GM12878 (cell line): Measurements from ENCODE around the gene BTBD6. TPM values are rescaled to one million over a fixed set of nuclear protein-coding genes. Genes with fewer than 3 reads are reported as not detected.

Source experiments
- ATAC-seq: fragments of 200-7000 bp; cut with Tn5 transposase; 3 replicates; pipeline ENCODE4 v1.9.1; 2020; ENCODE audit warnings: mild to moderate bottlenecking, moderate library complexity
- BruUV-seq: library from RNA; stranded (reverse); fragments of 400-500 nt; replicated peaks from 2 replicates; lab custom pipeline; 2021; lab: Mats Ljungman, UMichigan
- CTCF ChIA-PET: fragments of 300-600 bp; sonication (Branson Sonifier 250); formaldehyde crosslinking; extraction: SDS; loops from one replicate; lab custom pipeline; 2021; ENCODE audit warnings: inconsistent platforms; lab: Yijun Ruan, JAX
- POLR2A ChIA-PET: fragments of 350-600 bp; formaldehyde crosslinking; extraction: SDS; loops from one replicate; lab custom pipeline; 2021; ENCODE audit warnings: inconsistent platforms; lab: Charles Lee
- RAD21 ChIA-PET: fragments of 300-600 bp; sonication (Branson Sonifier 250); formaldehyde crosslinking; loops from one replicate; lab custom pipeline; 2023; ENCODE audit warnings: antibody characterized with exemption; ENCODE audit not compliant: unreplicated experiment; lab: Charles Lee
- SMC1A ChIA-PET: fragments of 300-600 bp; sonication (Branson Sonifier 250); formaldehyde crosslinking; loops from one replicate; lab custom pipeline; 2023; ENCODE audit not compliant: unreplicated experiment, uncharacterized antibody; lab: Charles Lee
- DNase-seq: peaks from one replicate; pipeline ENCODE4 v3.0.0-alpha.2; 2011; ENCODE audit warnings: low read depth, low spot score
- FAIRE-seq: peaks from 3 replicates; lab custom pipeline; 2011; peaks lifted over from hg19 to GRCh38; lab: Jason Lieb, UNC
- H2AFZ ChIP-seq: 2 replicates; pipeline ENCODE4 v1.6.0; 2011; ENCODE audit warnings: low read depth, low read length, control low read depth; ENCODE audit not compliant: control insufficient read depth
- H3K27ac ChIP-seq: 2 replicates; pipeline ENCODE4 v1.5.1; 2011; ENCODE audit warnings: control low read depth; ENCODE audit not compliant: control insufficient read depth, insufficient read depth
- H3K27me3 ChIP-seq, 2 experiments: replicated peaks in 1 of 2; 2 replicates each; pipeline versions ENCODE4 v1.6.0 to v1.6.1; 2011; ENCODE audit warnings: low read length in 1 of 2; ENCODE audit not compliant: control insufficient read depth in 2 of 2, insufficient read depth in 2 of 2
- H3K36me3 ChIP-seq, 2 experiments: 2 replicates each; pipeline ENCODE4 v1.5.1; 2011; ENCODE audit warnings: low read length in 1 of 2; ENCODE audit not compliant: control insufficient read depth in 2 of 2, insufficient read depth in 2 of 2
- H3K4me1 ChIP-seq: 2 replicates; pipeline ENCODE4 v1.6.1; 2011; ENCODE audit warnings: mild to moderate bottlenecking, low read length, moderate library complexity, mixed read lengths; ENCODE audit not compliant: control insufficient read depth, insufficient read depth
- H3K4me2 ChIP-seq: 2 replicates; pipeline ENCODE4 v1.6.0; 2011; ENCODE audit warnings: control low read depth; ENCODE audit not compliant: control insufficient read depth, insufficient read depth
- H3K4me3 ChIP-seq: fragments of 200-600 bp; sonication (generic); 2 replicates; pipeline ENCODE4 v1.5.1; 2016
- H3K79me2 ChIP-seq: 2 replicates; pipeline ENCODE4 v1.6.0; 2011; ENCODE audit warnings: low read length; ENCODE audit not compliant: control insufficient read depth, insufficient read depth
- H3K9ac ChIP-seq: 2 replicates; pipeline ENCODE4 v1.8.0; 2011; ENCODE audit warnings: low read length, control low read depth, mixed read lengths; ENCODE audit not compliant: control insufficient read depth, insufficient read depth
- H3K9me3 ChIP-seq: replicated peaks from 3 replicates; pipeline ENCODE4 v1.5.1; 2011; ENCODE audit warnings: mild to moderate bottlenecking, low read length; ENCODE audit not compliant: control insufficient read depth, insufficient read depth
- H4K20me1 ChIP-seq: 2 replicates; pipeline ENCODE4 v1.6.0; 2011; ENCODE audit not compliant: control insufficient read depth, insufficient read depth
- BCL11A ChIP-seq: IDR thresholded peaks from 2 replicates; pipeline ENCODE4 v1.6.1; 2011; ENCODE audit warnings: low read depth, low read length
- BMI1 ChIP-seq: fragments of 450-650 bp; IDR thresholded peaks from 2 replicates; pipeline ENCODE4 v1.6.1; 2016; ENCODE audit warnings: mild to moderate bottlenecking, moderate library complexity, borderline replicate concordance
- EED ChIP-seq: sonication (generic); IDR thresholded peaks from 2 replicates; pipeline ENCODE4 v1.6.1; 2016; ENCODE audit warnings: antibody characterized with exemption, low read depth
- ESRRA ChIP-seq: IDR thresholded peaks from 2 replicates; pipeline ENCODE4 v1.6.1; 2012; ENCODE audit warnings: mild to moderate bottlenecking, low read length, improper control_type of control experiment
- FOXM1 ChIP-seq: IDR thresholded peaks from 2 replicates; pipeline ENCODE4 v1.6.1; 2012; ENCODE audit warnings: low read depth, mild to moderate bottlenecking, inconsistent platforms, low read length, moderate library complexity
- IKZF1 ChIP-seq: fragments of 450-650 bp; conservative IDR thresholded peaks from 2 replicates; pipeline ENCODE4 v1.6.1; 2017; ENCODE audit warnings: antibody characterized with exemption, mild to moderate bottlenecking
- KLF5 ChIP-seq: fragments of 450-650 bp; IDR thresholded peaks from 2 replicates; pipeline ENCODE4 v1.6.1; 2014; ENCODE audit warnings: mild to moderate bottlenecking; ENCODE audit not compliant: partially characterized antibody
- MYB ChIP-seq: fragments of 150-350 bp; IDR thresholded peaks from 2 replicates; pipeline ENCODE4 v1.6.1; 2014; ENCODE audit warnings: mild to moderate bottlenecking, low read depth, low read length, borderline replicate concordance
- MYC ChIP-seq: IDR thresholded peaks from 2 replicates; pipeline ENCODE4 v1.6.1; 2011; ENCODE audit warnings: mild to moderate bottlenecking, low read length, moderate library complexity, inconsistent platforms; ENCODE audit not compliant: insufficient read depth, insufficient replicate concordance, insufficient read length, severe bottlenecking
- NFIC ChIP-seq: IDR thresholded peaks from 2 replicates; pipeline ENCODE4 v1.6.1; 2012; ENCODE audit warnings: low read depth, mild to moderate bottlenecking, inconsistent platforms, low read length, moderate library complexity
- POLR2A ChIP-seq: IDR thresholded peaks from 2 replicates; pipeline ENCODE4 v1.6.1; 2011; ENCODE audit warnings: low read depth, mild to moderate bottlenecking, low read length
- POLR2AphosphoS2 ChIP-seq: IDR thresholded peaks from 2 replicates; pipeline ENCODE4 v1.6.1; 2011; ENCODE audit warnings: low read depth, mild to moderate bottlenecking, low read length, improper control_type of control experiment, moderate library complexity
- RAD21 ChIP-seq: IDR thresholded peaks from 2 replicates; pipeline ENCODE4 v1.6.1; 2011; ENCODE audit warnings: mild to moderate bottlenecking, low read depth, low read length, moderate library complexity; ENCODE audit not compliant: insufficient read depth
- RFX5 ChIP-seq: IDR thresholded peaks from 2 replicates; pipeline ENCODE4 v1.6.1; 2011; ENCODE audit warnings: low read depth, low read length, improper control_type of control experiment
- SREBF2 ChIP-seq: IDR thresholded peaks from 2 replicates; pipeline ENCODE4 v1.6.1; 2012; ENCODE audit warnings: mild to moderate bottlenecking, low read length
- SRF ChIP-seq, 2 experiments: IDR thresholded peaks; 2 replicates each; pipeline ENCODE4 v1.6.1; 2011; ENCODE audit warnings: low read depth in 2 of 2, low read length in 2 of 2, mild to moderate bottlenecking in 1 of 2, moderate library complexity in 1 of 2
- SUPT20H ChIP-seq: IDR thresholded peaks from 2 replicates; pipeline ENCODE4 v1.6.1; 2011; ENCODE audit warnings: low read depth, mild to moderate bottlenecking, low read length, moderate library complexity, borderline replicate concordance; ENCODE audit not compliant: control insufficient read depth
- TAF1 ChIP-seq: IDR thresholded peaks from 2 replicates; pipeline ENCODE4 v1.6.1; 2011; ENCODE audit warnings: mild to moderate bottlenecking, low read depth, low read length, borderline replicate concordance
- WGBS: methylation state at CpG from one replicate; pipeline ENCODE4 v1.1.6; 2016; ENCODE audit warnings: low lambda C conversion rate; ENCODE audit not compliant: insufficient replicate concordance, insufficient coverage; ENCODE audit errors: missing lambda C conversion rate; 5-methylcytosine and 5-hydroxymethylcytosine counted together
- in situ Hi-C: fragments of 300-500 bp; cut with MboI; formaldehyde crosslinking; loops from 9 replicates; pipeline ENCODE4 v1.14.3; 2018; ENCODE audit warnings: mixed read lengths
- intact Hi-C: fragments of 100-400 bp; cut with micrococcal nuclease; formaldehyde crosslinking; loops from one replicate; pipeline ENCODE4 v1.14.2; 2022; ENCODE audit not compliant: unreplicated experiment
- polyA plus RNA-seq, 11 experiments: library from polyadenylated mRNA; depleted of rRNA in 4 of 11; unstranded in 6 of 11; stranded (reverse) in 5 of 11; fragments of >200 nt; fragmentation: Nextera tagmentation in 4 of 11; fragmentation: Illumina TruSeq in 1 of 11; extraction: Ambion mirVana in 4 of 11; extraction: Trizol in 1 of 11; gene quantifications; 1 replicate in 1 of 11; 2 replicates in 10 of 11; pipeline versions ENCODE4 v1.2.1 to v1.2.3, GENCODE V29; 2011 to 2016; ENCODE audit warnings: inconsistent platforms in 2 of 11, missing spikeins in 2 of 11, low read depth in 1 of 11
- total RNA-seq, 4 experiments: library from RNA; depleted of rRNA in 3 of 4; stranded (reverse); fragments of >200 nt in 3 of 4; fragmentation: Illumina TruSeq in 1 of 4; extraction: Trizol in 1 of 4; gene quantifications; 2 replicates each; pipeline versions ENCODE4 v1.2.1 to v1.2.3, GENCODE V29; 2013 to 2021
- TF ChIP-seq, protein P1 (sequence below): fragments of 450-650 bp; IDR thresholded peaks from 2 replicates; pipeline ENCODE4 v1.6.1; 2017; ENCODE audit warnings: antibody characterized with exemption, mild to moderate bottlenecking, moderate library complexity
- TF ChIP-seq, protein P2 (sequence below): fragments of 450-650 bp; conservative IDR thresholded peaks from 2 replicates; pipeline ENCODE4 v1.6.1; 2017; ENCODE audit warnings: mild to moderate bottlenecking, moderate library complexity

BTBD6 gene
- total and polyA plus RNA-seq, 10 of the 15 experiments (the other 5 are each of a cell fraction or from before 2014, with no cell fraction given): 1.4 to 36.5 (median 15.8) TPM

DNA sequence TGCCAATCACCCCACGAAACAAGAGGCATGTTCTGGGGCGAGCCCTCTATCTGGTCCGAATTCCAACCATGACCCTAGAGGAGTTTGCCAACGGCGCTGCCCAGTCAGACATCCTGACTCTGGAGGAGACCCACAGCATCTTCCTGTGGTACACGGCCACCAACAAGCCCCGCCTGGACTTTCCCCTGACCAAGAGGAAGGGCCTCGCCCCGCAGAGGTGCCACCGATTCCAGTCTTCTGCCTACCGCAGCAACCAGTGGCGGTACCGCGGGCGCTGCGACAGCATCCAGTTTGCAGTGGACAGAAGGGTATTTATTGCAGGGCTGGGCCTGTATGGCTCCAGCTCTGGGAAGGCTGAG lies 1.7 kb downstream of the BTBD6 start:
- no peak for FAIRE-seq
- WGBS: 98% methylated on average over 16 of the region's 16 CpGs
- RAD21 ChIA-PET: no interaction called here
- H2AFZ ChIP-seq: no peak overlapping the region
- CTCF ChIA-PET: no interaction called here
- TF ChIP-seq IKZF1: no peak
- TF ChIP-seq TAF1: no peak
- no peak for TF ChIP-seq RAD21
- TF ChIP-seq POLR2AphosphoS2: no peak
- TF ChIP-seq BCL11A: no peak
- TF ChIP-seq SRF (IDR thresholded peaks at IDR 0.05; ENCODE audit: low read depth in 2 of 2, low read length in 2 of 2): no peak
- TF ChIP-seq KLF5: no peak
- no peak for TF ChIP-seq NFIC
- TF ChIP-seq RFX5: no peak
- TF ChIP-seq MYC: no peak
- TF ChIP-seq SUPT20H: no peak
- TF ChIP-seq SREBF2: no peak
- no peak for TF ChIP-seq POLR2A
- TF ChIP-seq, protein P1, sequence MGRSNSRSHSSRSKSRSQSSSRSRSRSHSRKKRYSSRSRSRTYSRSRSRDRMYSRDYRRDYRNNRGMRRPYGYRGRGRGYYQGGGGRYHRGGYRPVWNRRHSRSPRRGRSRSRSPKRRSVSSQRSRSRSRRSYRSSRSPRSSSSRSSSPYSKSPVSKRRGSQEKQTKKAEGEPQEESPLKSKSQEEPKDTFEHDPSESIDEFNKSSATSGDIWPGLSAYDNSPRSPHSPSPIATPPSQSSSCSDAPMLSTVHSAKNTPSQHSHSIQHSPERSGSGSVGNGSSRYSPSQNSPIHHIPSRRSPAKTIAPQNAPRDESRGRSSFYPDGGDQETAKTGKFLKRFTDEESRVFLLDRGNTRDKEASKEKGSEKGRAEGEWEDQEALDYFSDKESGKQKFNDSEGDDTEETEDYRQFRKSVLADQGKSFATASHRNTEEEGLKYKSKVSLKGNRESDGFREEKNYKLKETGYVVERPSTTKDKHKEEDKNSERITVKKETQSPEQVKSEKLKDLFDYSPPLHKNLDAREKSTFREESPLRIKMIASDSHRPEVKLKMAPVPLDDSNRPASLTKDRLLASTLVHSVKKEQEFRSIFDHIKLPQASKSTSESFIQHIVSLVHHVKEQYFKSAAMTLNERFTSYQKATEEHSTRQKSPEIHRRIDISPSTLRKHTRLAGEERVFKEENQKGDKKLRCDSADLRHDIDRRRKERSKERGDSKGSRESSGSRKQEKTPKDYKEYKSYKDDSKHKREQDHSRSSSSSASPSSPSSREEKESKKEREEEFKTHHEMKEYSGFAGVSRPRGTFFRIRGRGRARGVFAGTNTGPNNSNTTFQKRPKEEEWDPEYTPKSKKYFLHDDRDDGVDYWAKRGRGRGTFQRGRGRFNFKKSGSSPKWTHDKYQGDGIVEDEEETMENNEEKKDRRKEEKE: no peak
- TF ChIP-seq EED: no peak
- TF ChIP-seq FOXM1: no peak
- TF ChIP-seq, protein P2, sequence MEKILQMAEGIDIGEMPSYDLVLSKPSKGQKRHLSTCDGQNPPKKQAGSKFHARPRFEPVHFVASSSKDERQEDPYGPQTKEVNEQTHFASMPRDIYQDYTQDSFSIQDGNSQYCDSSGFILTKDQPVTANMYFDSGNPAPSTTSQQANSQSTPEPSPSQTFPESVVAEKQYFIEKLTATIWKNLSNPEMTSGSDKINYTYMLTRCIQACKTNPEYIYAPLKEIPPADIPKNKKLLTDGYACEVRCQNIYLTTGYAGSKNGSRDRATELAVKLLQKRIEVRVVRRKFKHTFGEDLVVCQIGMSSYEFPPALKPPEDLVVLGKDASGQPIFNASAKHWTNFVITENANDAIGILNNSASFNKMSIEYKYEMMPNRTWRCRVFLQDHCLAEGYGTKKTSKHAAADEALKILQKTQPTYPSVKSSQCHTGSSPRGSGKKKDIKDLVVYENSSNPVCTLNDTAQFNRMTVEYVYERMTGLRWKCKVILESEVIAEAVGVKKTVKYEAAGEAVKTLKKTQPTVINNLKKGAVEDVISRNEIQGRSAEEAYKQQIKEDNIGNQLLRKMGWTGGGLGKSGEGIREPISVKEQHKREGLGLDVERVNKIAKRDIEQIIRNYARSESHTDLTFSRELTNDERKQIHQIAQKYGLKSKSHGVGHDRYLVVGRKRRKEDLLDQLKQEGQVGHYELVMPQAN: no peak
- no peak for TF ChIP-seq ESRRA
- no peak for TF ChIP-seq BMI1
- TF ChIP-seq MYB: no peak
- TF ChIP-seq, all 136 proteins: peak for 0
- ATAC-seq (no peak), DNase-seq (no peak)
- no peak overlapping the region for H3K9ac ChIP-seq
- no peaks in the 10 kb centered on the region for H3K27me3 ChIP-seq
- peaks cover 6% of the 10 kb centered on the region; the same call in 1 of the 2 replicates for H3K79me2 ChIP-seq
- POLR2A ChIA-PET: no interaction called here
- H3K9me3 ChIP-seq: no peaks in the 10 kb centered on the region
- intact Hi-C loops: no loop called here
- no TSS peak for BruUV-seq
- no peak overlapping the region for H3K4me3 ChIP-seq
- SMC1A ChIA-PET: no interaction called here
- in situ Hi-C loops: no loop called here
- H3K36me3 ChIP-seq: peaks cover 9 to 14% of the 10 kb centered on the region in 2 experiments; a peak in 3 of 4 replicates
- H3K4me2 ChIP-seq: no peak overlapping the region
- no peaks in the 10 kb centered on the region for H4K20me1 ChIP-seq
- H3K27ac ChIP-seq: no peak overlapping the region
- peaks cover 14% of the 10 kb centered on the region for H3K4me1 ChIP-seq
